NCI-H1092 treated with DMSO at 0.1 percent for 48 hours (cell line): ENCODE results near the gene CDC42EP3.

Experiments used
- DNase-seq: peaks from one replicate; lab custom pipeline; 2025; lab: John Stamatoyannopoulos, UW

Gene CDC42EP3

DNA sequence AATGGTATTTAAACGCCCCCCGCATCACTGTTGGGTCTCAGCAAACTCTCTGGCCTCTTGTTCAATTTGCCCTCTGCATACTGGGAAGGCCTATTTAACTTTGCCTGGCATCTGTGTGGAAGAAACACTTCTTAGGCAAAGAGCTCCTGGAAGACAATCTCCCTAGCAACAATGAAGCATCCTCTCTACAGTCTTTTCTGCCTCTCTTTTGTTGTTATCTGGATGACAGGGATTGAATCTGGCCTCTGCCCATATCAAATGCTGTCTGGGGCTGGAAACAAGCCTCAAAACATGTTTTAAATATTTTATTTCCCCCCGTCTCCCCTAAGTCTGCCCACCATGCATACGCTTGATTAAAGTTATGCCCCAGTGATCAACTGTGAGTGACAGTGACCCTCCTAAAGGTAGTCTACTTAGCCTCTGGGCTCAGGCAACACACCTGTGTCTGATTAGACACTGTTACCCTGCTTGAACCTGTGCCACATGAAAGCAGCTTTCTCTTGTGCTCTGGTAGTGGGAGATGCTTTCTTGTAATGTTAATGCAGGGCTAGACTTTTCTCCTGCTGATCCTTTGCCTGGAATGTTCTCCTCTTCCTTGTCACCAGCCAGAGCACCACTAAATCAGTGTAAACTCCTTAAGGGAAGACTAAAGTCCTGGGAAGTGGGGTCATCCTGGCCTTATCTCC lies 34.9 kb downstream of the CDC42EP3 start:
- no peak for DNase-seq

GRCh38 chr2:37635504-37636380 lies 35.7 kb downstream of the CDC42EP3 start:
- DNase-seq: no peak

DNA sequence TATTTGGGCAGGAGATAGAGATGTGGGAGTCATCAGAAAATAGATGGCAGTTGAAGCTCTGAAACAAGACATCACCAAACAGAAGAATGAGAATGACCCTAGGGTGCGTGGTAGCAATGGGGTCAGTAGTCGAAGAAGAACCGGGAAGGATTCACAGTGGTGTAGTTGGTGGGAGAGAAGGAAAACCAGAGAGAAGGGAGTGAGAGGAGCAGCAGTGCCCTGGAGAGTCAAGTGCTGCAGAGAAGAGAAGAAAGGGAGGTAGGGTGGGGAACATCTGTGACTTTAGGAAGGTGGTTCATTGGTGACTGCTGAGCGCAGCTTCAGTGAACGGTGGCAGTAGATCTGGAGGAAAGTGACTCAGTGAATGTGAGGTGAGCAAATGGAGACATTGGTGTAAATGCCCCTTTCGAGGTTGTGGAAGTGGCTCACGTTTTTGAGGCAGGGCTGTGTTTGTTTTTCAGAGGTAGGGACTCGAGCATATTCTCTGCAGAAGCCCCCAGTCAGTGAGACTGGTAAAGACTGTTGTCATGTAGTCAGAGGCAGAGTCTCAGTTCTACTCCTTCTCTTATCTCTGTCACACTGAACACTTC lies 36.4 kb downstream of the CDC42EP3 start:
- DNase-seq: no peak

DNA sequence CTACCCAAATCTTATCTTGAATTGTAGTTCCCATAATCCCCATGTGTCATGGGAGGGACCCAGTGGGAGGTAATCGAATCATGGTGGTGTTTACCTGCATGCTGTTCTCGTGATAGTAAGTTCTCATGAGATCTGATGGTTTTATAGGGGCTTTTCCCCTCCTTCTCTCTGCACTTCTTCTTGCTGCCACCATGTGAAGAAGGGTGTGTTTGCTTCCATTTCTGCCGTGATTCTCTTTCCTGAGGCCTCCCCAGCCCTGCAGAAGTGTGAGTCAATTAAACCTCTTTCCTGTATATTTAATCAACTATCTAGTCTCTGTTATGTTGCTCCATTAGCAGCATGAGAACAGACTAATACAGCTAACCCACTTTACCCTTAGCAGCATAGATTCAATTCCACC lies 37.6 kb downstream of the CDC42EP3 start:
- no peak for DNase-seq

- no peak for DNase-seq
These were observed 38.2 kb downstream of the CDC42EP3 start for GRCh38 chr2:37633234-37633633.

GRCh38 chr2:37632310-37632709 lies 39.1 kb downstream of the CDC42EP3 start:
- DNase-seq: peak; percentile 38

- DNase-seq: peak; percentile 94
These were observed 39.7 kb downstream of the CDC42EP3 start for GRCh38 chr2:37631698-37632097.

- DNase-seq: peak; percentile 70
These were observed 40.1 kb downstream of the CDC42EP3 start for GRCh38 chr2:37631292-37631691.

- no peak for DNase-seq
These were observed 40.7 kb downstream of the CDC42EP3 start for GRCh38 chr2:37630776-37631175.

DNA sequence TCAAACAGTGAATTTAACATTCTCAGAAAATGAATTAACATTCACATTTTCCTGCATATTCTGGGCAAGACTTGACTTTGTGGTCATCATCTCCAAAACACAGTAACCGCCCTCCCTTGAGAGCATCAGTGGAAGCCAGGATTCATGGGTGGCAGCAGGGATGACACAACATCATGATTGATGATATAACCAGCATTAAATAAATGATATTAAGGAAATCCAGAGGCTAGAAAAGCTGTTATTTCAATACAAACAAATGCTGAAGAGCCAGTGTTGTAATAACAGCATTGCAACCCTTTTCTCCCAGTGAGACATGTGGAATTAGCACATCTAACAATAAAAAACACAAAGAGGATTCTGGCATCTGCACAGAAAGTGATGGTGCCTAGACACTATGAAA lies 41.1 kb downstream of the CDC42EP3 start:
- no peak for DNase-seq

GRCh38 chr2:37629529-37629928 lies 41.9 kb downstream of the CDC42EP3 start:
- no peak for DNase-seq

- DNase-seq: no peak
These were observed 43.7 kb downstream of the CDC42EP3 start for GRCh38 chr2:37627710-37628109.

- peak; percentile 49 for DNase-seq
These were observed 45.5 kb downstream of the CDC42EP3 start for GRCh38 chr2:37625796-37626571.

DNA sequence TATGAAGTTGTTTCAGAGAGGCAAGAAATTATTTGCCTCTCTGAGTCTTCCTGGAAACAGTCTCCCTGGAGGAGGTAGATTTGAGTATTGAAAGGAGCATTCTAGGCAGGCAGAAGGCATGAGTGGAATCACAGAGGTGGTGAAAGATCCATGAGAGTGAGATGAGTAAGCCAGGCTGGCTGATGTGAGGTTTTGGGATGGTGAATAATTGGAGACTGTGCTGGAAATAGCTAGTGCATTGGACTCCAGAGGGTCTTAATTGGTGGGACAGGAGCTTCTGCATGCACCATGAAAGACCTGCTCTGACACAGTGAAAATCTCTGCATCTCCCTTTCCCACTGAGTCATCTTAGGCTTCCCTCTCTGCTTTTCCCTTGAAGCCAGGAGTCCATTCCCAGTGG lies 46.3 kb downstream of the CDC42EP3 start:
- DNase-seq: no peak

GRCh38 chr2:37623971-37624900 lies 47.2 kb downstream of the CDC42EP3 start:
- DNase-seq: no peak

- no peak for DNase-seq
These were observed 48.0 kb downstream of the CDC42EP3 start for GRCh38 chr2:37623406-37623805.

GRCh38 chr2:37622450-37623100 lies 48.9 kb downstream of the CDC42EP3 start:
- no peak for DNase-seq

DNA sequence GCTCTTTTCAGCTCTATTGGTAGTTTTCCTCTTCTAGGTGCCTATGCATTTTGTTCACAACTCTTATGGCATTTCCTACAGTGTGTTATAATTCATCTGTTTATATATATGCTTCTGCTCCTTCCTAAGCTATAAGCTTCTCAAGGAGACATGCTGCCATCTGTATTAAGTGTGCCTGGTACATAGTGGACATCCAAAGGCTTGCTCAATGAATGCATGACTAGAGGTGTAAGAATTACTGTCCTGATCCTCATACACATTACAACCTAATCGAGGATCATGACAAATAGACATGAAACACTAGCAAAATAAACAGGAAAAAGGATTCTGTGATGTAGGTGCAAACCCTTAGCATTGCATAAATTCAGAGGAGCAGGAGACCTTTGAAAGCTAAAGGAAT lies 50.2 kb downstream of the CDC42EP3 start:
- DNase-seq: no peak

- no peak for DNase-seq
These were observed 51.5 kb downstream of the CDC42EP3 start for GRCh38 chr2:37619959-37620300.

- DNase-seq: no peak
These were observed 52.0 kb downstream of the CDC42EP3 start for GRCh38 chr2:37619230-37619958.
